SK-N-SH treated with all-trans-retinoic acid at 6 μM for 48 hours (cell line): ENCODE results near the gene QKI.

Source experiments
- ATAC-seq: fragments of 200-7000 bp; cut with Tn5 transposase; 3 replicates; pipeline ENCODE4 v1.9.1; 2020; ENCODE audit warnings: mild to moderate bottlenecking, moderate library complexity
- ARNTL ChIP-seq: fragments of 450-650 bp; formaldehyde crosslinking; IDR thresholded peaks from 2 replicates; pipeline ENCODE4 v1.5.0; 2020; ENCODE audit warnings: low read depth, mild to moderate bottlenecking, moderate library complexity, borderline replicate concordance
- CREB5 ChIP-seq: fragments of 250-450 bp; sonication (Bioruptor Pico); IDR thresholded peaks from 2 replicates; pipeline ENCODE4 v1.5.1; 2020; ENCODE audit warnings: low read depth, mild to moderate bottlenecking, moderate library complexity
- CSDC2 ChIP-seq: fragments of 250-450 bp; sonication (Bioruptor Pico); IDR thresholded peaks from 2 replicates; pipeline ENCODE4 v1.5.0; 2020; ENCODE audit warnings: mild to moderate bottlenecking, moderate library complexity
- CSRNP3 ChIP-seq: fragments of 250-450 bp; sonication (Bioruptor Pico); IDR thresholded peaks from 2 replicates; pipeline ENCODE4 v1.5.1; 2021; ENCODE audit warnings: mild to moderate bottlenecking, moderate library complexity
- ESRRG ChIP-seq: fragments of 250-450 bp; sonication (Bioruptor Pico); IDR thresholded peaks from 2 replicates; pipeline ENCODE4 v1.6.1; 2021; ENCODE audit warnings: mild to moderate bottlenecking
- GLIS3 ChIP-seq: fragments of 250-450 bp; sonication (Bioruptor Pico); IDR thresholded peaks from 2 replicates; pipeline ENCODE4 v1.5.0; 2020; ENCODE audit warnings: mild to moderate bottlenecking, moderate library complexity
- ISL1 ChIP-seq: fragments of 250-450 bp; sonication (Bioruptor Pico); IDR thresholded peaks from 2 replicates; pipeline ENCODE4 v2.1.2; 2022; ENCODE audit warnings: mild to moderate bottlenecking, moderate library complexity
- OSR1 ChIP-seq: fragments of 250-450 bp; sonication (Bioruptor Pico); IDR thresholded peaks from 2 replicates; pipeline ENCODE4 v1.8.0; 2022; ENCODE audit warnings: moderate library complexity, mild to moderate bottlenecking, inconsistent platforms
- PATZ1 ChIP-seq: fragments of 250-450 bp; sonication (Bioruptor Pico); IDR thresholded peaks from 2 replicates; pipeline ENCODE4 v1.8.0; 2020; ENCODE audit warnings: mild to moderate bottlenecking, moderate library complexity, borderline replicate concordance
- POU6F1 ChIP-seq: fragments of 250-450 bp; sonication (Bioruptor Pico); IDR thresholded peaks from 2 replicates; pipeline ENCODE4 v1.8.0; 2021; ENCODE audit warnings: low read depth, mild to moderate bottlenecking, moderate library complexity, borderline replicate concordance
- PPARA ChIP-seq: fragments of 250-450 bp; sonication (Bioruptor Pico); IDR thresholded peaks from 2 replicates; pipeline ENCODE4 v1.5.0; 2020; ENCODE audit warnings: mild to moderate bottlenecking, borderline replicate concordance
- RARB ChIP-seq: fragments of 250-450 bp; sonication (Bioruptor Pico); IDR thresholded peaks from 2 replicates; pipeline ENCODE4 v1.8.0; 2021; ENCODE audit warnings: mild to moderate bottlenecking, moderate library complexity
- SNAI2 ChIP-seq: fragments of 250-450 bp; sonication (Bioruptor Pico); IDR thresholded peaks from 2 replicates; pipeline ENCODE4 v1.5.0; 2020; ENCODE audit warnings: mild to moderate bottlenecking, moderate library complexity
- TCF4 ChIP-seq: fragments of 250-450 bp; sonication (Bioruptor Pico); IDR thresholded peaks from 2 replicates; pipeline ENCODE4 v1.8.0; 2021; ENCODE audit warnings: mild to moderate bottlenecking, moderate library complexity, borderline replicate concordance
- TOX ChIP-seq: fragments of 250-450 bp; sonication (Bioruptor Pico); IDR thresholded peaks from 2 replicates; pipeline ENCODE4 v1.8.0; 2021; ENCODE audit warnings: mild to moderate bottlenecking, moderate library complexity, borderline replicate concordance
- TSHZ2 ChIP-seq: fragments of 250-450 bp; sonication (Bioruptor Pico); IDR thresholded peaks from 2 replicates; pipeline ENCODE4 v1.5.0; 2020; ENCODE audit warnings: mild to moderate bottlenecking, moderate library complexity
- ZC3H10 ChIP-seq: fragments of 250-450 bp; sonication (Bioruptor Pico); IDR thresholded peaks from 2 replicates; pipeline ENCODE4 v1.5.1; 2021; ENCODE audit warnings: mild to moderate bottlenecking, moderate library complexity
- ZFP3 ChIP-seq: fragments of 250-450 bp; sonication (Bioruptor Pico); IDR thresholded peaks from 2 replicates; pipeline ENCODE4 v1.5.0; 2020; ENCODE audit warnings: mild to moderate bottlenecking, moderate library complexity
- ZNF565 ChIP-seq: fragments of 450-650 bp; formaldehyde crosslinking; conservative IDR thresholded peaks from 2 replicates; pipeline ENCODE4 v1.5.0; 2020; ENCODE audit warnings: low read depth, mild to moderate bottlenecking, moderate library complexity
- ZNF8 ChIP-seq: fragments of 450-650 bp; formaldehyde crosslinking; IDR thresholded peaks from 2 replicates; pipeline ENCODE4 v1.5.0; 2020; ENCODE audit warnings: mild to moderate bottlenecking, moderate library complexity

Gene QKI

GRCh38 chr6:163406830-163407229 is 7.7 kb upstream of the QKI start:
- no peak for ATAC-seq
- no peak for TF ChIP-seq ZC3H10 (CRISPR knock-in tag)
- TF ChIP-seq OSR1, result no peak
- no peak for TF ChIP-seq ZFP3 (CRISPR knock-in tag)
- TF ChIP-seq CREB5 (CRISPR knock-in tag), result no peak
- no peak for TF ChIP-seq RARB (CRISPR knock-in tag)
- TF ChIP-seq TOX (CRISPR knock-in tag), result no peak
- TF ChIP-seq POU6F1 (CRISPR knock-in tag), result no peak
- TF ChIP-seq CSRNP3 (CRISPR knock-in tag), result no peak
- no peak for TF ChIP-seq ZNF8 (CRISPR knock-in tag)
- no peak for TF ChIP-seq ISL1 (CRISPR knock-in tag)
- no peak for TF ChIP-seq CSDC2 (CRISPR knock-in tag)
- TF ChIP-seq ESRRG (CRISPR knock-in tag), result no peak
- TF ChIP-seq GLIS3 (CRISPR knock-in tag), result no peak
- TF ChIP-seq, all 23 proteins: peak for 0

GRCh38 chr6:163408352-163408991 is 6.0 kb upstream of the QKI start:
- no peak for ATAC-seq
- TF ChIP-seq ZFP3 (CRISPR knock-in tag) (no peak), ZNF8 (CRISPR knock-in tag) (no peak), ARNTL (CRISPR knock-in tag) (no peak), OSR1 (no peak), RARB (CRISPR knock-in tag) (no peak), TCF4 (no peak), TSHZ2 (CRISPR knock-in tag) (no peak), ZNF565 (CRISPR knock-in tag) (no peak), GLIS3 (CRISPR knock-in tag) (no peak), CSRNP3 (CRISPR knock-in tag) (no peak), ESRRG (CRISPR knock-in tag) (no peak), PATZ1 (CRISPR knock-in tag) (no peak), ISL1 (CRISPR knock-in tag) (no peak), CSDC2 (CRISPR knock-in tag) (no peak), TOX (CRISPR knock-in tag) (no peak), PPARA (CRISPR knock-in tag) (no peak), SNAI2 (CRISPR knock-in tag) (no peak), POU6F1 (CRISPR knock-in tag) (no peak)
